ENCODE data around the gene DNAJB8.

The DNAJB8 gene

DNA sequence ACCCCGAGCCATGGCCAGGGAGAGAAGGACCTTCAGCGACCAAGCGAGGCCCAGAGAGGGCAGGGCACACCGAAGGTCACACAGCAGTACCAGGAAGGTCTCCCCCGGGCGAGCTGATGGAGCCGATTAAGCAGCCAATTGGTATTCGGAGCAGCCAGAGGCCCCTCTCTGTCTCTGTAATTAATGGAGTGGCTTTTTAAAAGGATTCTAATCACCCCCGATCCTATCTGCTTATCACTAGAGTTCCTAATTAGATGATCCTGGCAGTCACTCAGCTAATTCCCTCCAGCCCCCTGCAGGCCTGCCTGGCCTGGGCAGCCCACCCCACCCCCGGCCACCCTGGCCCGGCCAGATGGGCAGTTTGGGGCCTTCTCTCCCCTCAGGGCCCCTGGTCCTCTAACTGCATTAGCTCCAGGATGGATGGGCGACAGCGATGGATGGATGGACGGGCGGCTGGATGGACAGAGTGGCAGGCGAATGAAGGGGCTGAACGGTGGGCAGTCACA, 1.6 kb upstream of the DNAJB8 start:
- DNase-seq (ENCODE audit: low read depth in 2 of 3, low spot score in 1 of 3): no peak

- DNase-seq (ENCODE audit: low read depth in 2 of 3, low spot score in 1 of 3): no peak
Observed at GRCh38 chr3:128464702-128465101, 2.0 kb downstream of the DNAJB8 start.

DNA sequence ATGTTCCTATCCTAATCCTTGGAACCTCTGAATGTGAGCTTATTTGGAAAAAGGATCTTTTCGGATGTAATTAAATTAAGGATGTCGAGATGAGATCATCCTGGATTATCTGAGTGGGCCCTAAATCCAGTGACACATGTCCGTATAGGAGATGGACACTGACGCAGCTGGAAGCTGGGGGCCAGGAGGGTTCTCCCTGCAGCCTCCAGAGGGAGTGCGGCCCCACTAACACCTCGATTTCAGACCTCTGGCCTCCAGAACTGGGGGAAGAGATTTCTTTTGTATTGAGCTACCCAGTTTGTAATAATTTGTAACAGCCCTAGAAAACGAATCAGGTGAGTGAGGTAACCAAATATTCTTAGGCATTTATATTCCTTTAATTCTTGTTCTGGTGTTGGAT, 2.5 kb downstream of the DNAJB8 start:
- DNase-seq (ENCODE audit: low read depth in 2 of 3, low spot score in 1 of 3): no peak

GRCh38 chr3:128463771-128464170, 2.9 kb downstream of the DNAJB8 start:
- no peak for DNase-seq (ENCODE audit: low read depth in 2 of 3, low spot score in 1 of 3)

- DNase-seq (ENCODE audit: low read depth in 2 of 3, low spot score in 1 of 3): no peak
Observed at GRCh38 chr3:128463354-128463753, 3.3 kb downstream of the DNAJB8 start.

DNA sequence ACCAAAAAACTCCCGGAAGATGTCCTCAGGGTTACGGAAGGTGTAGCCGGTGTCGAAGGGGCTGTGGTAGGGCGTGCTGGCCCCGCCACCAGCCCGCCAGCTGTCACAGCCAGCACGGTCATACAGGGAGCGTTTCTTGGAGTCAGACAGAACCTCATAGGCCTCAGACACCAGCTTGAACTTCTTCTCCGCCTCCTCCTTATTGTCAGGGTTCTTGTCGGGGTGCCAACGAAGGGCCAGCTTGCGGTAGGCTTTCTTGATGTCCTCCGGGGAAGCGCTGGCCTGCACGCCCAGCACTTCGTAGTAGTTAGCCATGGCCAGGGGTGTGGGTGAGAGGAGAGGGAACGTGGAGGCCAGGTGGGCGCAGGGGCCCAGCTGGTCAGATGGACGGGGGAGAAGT, 3.8 kb downstream of the DNAJB8 start:
- no peak for DNase-seq (ENCODE audit: low read depth in 2 of 3, low spot score in 1 of 3)

DNA sequence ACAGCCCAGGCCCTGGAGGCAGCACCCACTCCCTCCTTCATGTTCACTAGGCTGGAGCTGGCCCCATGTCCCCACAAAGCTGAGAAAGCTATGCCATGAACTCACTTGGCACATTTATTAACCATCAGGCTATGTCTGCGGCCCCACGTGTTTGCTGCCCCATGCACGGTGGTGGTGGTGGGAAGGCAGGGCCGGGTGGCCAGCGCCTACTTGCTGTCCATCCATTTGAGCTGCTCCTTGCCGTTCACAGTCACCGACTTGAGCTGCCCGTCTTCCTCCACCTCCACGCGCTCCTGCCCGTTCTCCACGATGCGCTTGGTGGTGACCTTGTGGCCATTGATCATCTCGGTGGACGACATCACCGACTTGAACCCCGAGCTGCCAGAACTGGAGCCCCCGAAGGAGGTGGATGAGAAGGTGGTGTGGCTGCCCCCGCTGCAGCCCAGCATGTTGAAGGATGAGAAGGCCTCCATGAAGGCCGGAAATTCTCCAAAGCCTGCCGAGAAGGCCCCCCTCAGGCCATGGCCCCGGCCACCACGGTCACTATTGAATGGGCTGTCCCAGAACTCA, 4.3 kb downstream of the DNAJB8 start:
- no peak for DNase-seq (ENCODE audit: low read depth in 2 of 3, low spot score in 1 of 3)

DNA sequence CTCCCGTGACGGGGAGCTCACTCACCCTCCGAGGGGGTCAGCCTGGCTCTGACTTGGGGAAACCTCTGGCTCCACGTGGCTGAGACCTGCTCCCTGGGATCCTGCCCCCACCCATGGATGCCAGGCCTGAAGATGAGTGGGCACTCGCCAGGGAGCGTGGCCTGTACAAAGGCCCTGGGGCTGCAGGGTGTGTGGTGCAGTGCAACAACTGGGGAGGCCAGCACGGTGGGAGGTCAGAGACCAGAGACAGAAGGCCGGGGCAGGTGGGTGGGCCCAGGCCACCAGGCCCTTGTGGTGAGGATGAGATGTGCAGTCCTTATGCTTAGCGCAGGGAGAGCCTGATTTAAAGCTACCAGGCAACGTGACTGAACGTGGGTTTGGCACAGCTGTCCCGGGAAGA, 5.0 kb downstream of the DNAJB8 start:
- no peak for DNase-seq (ENCODE audit: low read depth in 2 of 3, low spot score in 1 of 3)

DNA sequence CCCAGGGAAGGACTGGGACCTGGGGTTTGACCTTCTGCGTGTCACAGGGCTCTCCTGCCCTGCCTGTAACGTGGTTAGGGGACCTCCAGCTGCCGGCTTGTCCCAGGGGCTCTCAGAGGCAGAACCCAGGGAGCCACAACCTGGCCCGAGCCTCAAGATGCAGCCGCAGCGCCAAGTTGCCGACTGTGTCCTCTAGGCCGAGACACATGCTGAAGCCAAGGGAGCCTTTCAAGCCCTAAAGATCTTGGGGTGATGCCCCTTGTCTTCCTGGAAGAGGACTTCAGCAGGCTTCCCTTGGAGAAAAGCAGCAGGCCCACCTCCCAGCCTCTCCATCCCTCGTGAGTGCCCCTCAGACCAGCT, 7.2 kb downstream of the DNAJB8 start:
- no peak for DNase-seq (ENCODE audit: low read depth in 2 of 3, low spot score in 1 of 3)

- no peak for DNase-seq (ENCODE audit: low read depth in 2 of 3, low spot score in 1 of 3)
Observed at GRCh38 chr3:128458746-128459460, 7.8 kb downstream of the DNAJB8 start.

- no peak for DNase-seq (ENCODE audit: low read depth in 2 of 3, low spot score in 1 of 3)
Observed at GRCh38 chr3:128457937-128458336, 8.8 kb downstream of the DNAJB8 start.

DNA sequence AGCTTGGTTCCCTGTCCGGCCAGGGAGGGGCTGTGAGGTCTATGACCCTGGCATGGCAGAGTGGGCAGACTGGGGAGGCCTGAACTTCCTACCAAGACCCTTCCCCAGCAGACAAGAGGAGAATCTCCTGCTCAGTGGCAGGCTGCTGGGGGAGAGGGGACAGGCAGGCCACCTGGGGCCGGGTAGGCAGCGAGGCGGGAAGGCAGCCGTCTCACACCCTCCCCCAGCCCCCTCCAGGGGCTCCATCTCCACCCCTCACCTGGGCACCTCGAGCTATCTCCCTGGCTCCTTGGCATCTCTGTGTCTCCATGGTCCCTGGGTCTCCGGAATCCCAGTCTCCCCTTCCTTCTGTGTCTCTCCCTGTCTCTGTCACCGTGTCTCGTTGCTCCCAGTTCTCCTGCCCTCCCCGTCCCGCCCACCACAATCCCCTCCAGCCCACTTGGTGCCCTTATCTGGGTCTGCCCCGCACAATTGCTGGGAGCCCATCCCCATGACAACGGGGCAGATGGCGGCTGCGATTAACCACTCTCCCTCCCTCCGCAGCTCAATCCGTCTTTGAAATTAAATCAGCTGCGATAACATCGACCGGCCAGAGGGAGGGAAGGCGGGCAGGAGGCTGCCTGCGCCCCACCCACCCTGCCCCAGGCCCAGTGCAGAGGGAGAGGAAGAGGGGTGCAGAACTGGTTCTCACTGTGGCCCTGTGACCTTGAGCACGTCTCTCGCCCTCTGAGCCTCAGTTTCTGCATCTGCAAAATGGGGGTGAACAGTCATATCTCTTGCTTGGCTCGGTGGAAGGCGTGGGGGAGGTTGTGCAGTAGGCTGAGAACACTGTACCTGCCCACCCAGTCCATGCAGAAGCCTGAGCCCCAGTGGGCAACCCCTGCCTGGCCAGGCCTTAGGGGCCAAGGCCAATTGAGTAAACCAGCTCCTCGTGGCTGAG, 9.6 kb downstream of the DNAJB8 start:
- no peak for DNase-seq (ENCODE audit: low read depth in 2 of 3, low spot score in 1 of 3)

GRCh38 chr3:128455786-128456748, 10.6 kb downstream of the DNAJB8 start:
- no peak for DNase-seq (ENCODE audit: low read depth in 2 of 3, low spot score in 1 of 3)

- DNase-seq (ENCODE audit: low read depth in 2 of 3, low spot score in 1 of 3): no peak
Observed at GRCh38 chr3:128455116-128455515, 11.6 kb downstream of the DNAJB8 start.

DNA sequence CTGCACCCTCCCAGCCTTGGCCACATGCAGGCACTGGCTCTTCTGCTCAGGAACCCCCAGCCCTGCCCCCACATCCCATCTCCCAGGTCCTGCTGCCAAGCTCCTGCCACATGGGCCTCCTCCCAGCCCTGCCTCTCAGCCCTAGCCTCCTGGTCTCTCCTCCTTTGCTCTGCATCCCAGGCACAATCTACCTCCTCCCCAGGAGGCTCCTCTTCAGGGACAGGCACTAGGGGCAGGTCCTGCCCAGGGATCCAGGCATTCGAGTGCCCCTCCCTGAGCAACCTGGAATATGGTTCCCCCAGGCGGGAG, 12.4 kb downstream of the DNAJB8 start:
- DNase-seq (ENCODE audit: low read depth in 2 of 3, low spot score in 1 of 3): no peak

GRCh38 chr3:128453501-128454309, 13.0 kb downstream of the DNAJB8 start:
- no peak for DNase-seq (ENCODE audit: low read depth in 2 of 3, low spot score in 1 of 3)

DNA sequence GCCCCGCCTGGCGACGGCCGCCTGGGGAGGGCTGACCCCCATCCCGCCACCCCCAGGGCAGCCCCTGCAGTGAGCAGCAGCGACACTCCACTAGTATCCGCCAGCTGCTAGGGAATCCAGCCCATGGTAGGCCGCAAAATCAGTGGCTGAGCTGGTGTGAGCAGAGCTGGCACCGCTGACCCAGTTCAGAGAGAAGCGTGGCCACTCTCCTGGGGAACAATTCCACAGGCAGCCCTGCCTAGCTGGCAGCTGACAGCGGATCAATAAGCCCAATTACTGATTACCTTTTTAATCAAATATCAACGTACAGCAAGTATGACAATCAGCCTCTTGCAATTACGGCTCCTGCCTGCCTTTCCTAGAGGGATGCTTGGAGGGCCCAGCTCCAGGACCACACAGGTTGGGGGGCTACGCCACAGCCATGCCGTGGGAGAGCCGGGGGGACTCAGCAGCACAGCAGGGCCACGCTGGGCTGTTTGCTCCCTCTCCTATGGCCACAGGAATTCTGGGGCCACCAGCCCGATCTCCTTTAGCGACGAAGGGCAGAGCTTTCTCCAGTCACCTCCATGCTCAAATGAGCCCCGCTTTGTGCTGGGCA, 13.9 kb downstream of the DNAJB8 start:
- DNase-seq (ENCODE audit: low read depth in 2 of 3, low spot score in 1 of 3): no peak

DNA sequence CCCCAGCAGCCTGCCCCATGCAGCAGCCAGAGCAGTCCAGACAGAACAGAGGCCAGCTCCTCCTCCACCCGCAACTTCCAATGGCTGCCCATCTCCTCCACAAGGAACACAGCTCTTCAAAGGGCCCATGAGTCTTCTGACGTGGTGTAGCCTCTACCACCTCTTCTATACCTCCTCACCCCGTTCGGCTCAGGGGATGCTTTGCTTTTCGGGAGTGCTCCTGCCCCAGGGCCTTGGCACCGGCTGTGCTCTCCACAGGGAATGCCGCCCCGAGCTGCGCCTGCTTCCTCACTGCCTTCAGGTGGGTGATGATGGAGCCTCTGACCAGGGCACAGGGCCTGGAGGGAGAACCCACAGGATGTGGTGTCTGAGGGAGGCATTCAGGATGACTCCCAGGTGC, 14.6 kb downstream of the DNAJB8 start:
- DNase-seq (ENCODE audit: low read depth in 2 of 3, low spot score in 1 of 3): no peak

DNA sequence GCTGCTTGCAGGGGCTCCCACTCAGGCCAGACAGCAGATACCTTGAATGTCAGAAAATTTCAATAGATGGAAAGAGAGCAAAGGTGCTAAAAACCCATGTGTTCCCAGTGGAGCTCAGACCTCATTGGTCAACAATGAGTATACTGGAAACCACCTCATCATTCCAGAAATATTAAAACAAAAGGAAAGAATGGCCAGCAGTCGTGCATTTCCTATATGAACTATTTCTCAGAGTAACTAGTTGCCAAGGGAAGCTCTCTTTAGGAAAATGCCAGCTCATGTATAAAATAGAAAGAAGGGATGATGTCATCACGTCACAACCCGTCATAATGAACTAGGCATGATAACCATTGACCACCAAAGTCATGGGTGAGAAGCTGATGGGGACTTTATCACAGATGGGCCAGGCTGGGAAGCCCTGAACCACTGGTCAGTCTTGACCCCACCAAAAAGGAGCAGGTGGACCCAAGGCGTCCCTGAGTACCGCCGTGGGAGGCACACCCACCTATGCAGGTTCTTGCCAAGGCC, 17.5 kb downstream of the DNAJB8 start:
- DNase-seq (ENCODE audit: low read depth in 2 of 3, low spot score in 1 of 3): no peak

- no peak for DNase-seq (ENCODE audit: low read depth in 2 of 3, low spot score in 1 of 3)
Observed at GRCh38 chr3:128448491-128448890, 18.2 kb downstream of the DNAJB8 start.
